K562 (cell line): ENCODE results near the gene ICA1. TPM values are rescaled to one million over a fixed set of nuclear protein-coding genes. Genes with fewer than 3 reads are reported as not detected.

ENCODE experiments used
- ATAC-seq: fragments of 200-7000 bp; cut with Tn5 transposase; 3 replicates; pipeline ENCODE4 v1.9.1; 2020; ENCODE audit warnings: moderate library complexity
- BruUV-seq: library from RNA; stranded (reverse); fragments of 400-500 nt; replicated peaks from 2 replicates; lab custom pipeline; 2021; lab: Mats Ljungman, UMichigan
- CTCF ChIA-PET: fragments of 300-600 bp; formaldehyde crosslinking; extraction: SDS; loops from one replicate; lab custom pipeline; 2021; ENCODE audit warnings: low intra/inter-chr PET ratio; lab: Yijun Ruan, JAX
- POLR2A ChIA-PET: fragments of 300-600, 350-650 bp; sonication (Branson Sonifier 250); formaldehyde crosslinking; extraction: SDS; loops from one replicate; lab custom pipeline; 2021; ENCODE audit warnings: antibody characterized with exemption, inconsistent platforms; lab: Yijun Ruan, JAX
- DNase-seq, 4 experiments: peaks; one replicate each; pipeline versions ENCODE4 v3.0.0 to v3.0.0-alpha.2; 2011 to 2018; ENCODE audit warnings: low spot score in 3 of 4, mixed read lengths in 3 of 4; ENCODE audit errors: extremely low read depth in 1 of 4
- FAIRE-seq: peaks from 2 replicates; lab custom pipeline; 2011; peaks lifted over from hg19 to GRCh38; lab: Jason Lieb, UNC
- H2AFZ ChIP-seq: 2 replicates; pipeline ENCODE4 v1.6.0; 2011; ENCODE audit warnings: low read depth, low read length, control low read depth, inconsistent platforms
- H3K27ac ChIP-seq: fragments of 200-600 bp; 3 replicates; pipeline ENCODE4 v1.8.0; 2011; ENCODE audit warnings: low read depth, mild to moderate bottlenecking, control low read depth, inconsistent platforms, low read length, moderate library complexity, mixed read lengths; ENCODE audit errors: extremely low read depth
- H3K27me3 ChIP-seq, 2 experiments: fragments of 300-600 bp in 1 of 2; 2 replicates in 1 of 2; 3 replicates in 1 of 2; pipeline versions ENCODE4 v1.6.0 to v1.8.0; 2011; ENCODE audit warnings: inconsistent platforms in 2 of 2, low read length in 2 of 2, mild to moderate bottlenecking in 1 of 2, mixed read lengths in 1 of 2, moderate library complexity in 1 of 2; ENCODE audit not compliant: control insufficient read depth in 2 of 2, insufficient read depth in 2 of 2
- H3K36me3 ChIP-seq: fragments of 300-600 bp; 3 replicates; pipeline ENCODE4 v1.8.0; 2011; ENCODE audit warnings: mild to moderate bottlenecking, low read length, inconsistent platforms; ENCODE audit not compliant: control insufficient read depth, insufficient read depth
- H3K4me1 ChIP-seq, 2 experiments: fragments of 200-600 bp in 1 of 2; replicated peaks in 1 of 2; 2 replicates in 1 of 2; 3 replicates in 1 of 2; pipeline versions ENCODE4 v1.5.1 to v1.8.0; 2011; ENCODE audit warnings: inconsistent platforms in 2 of 2, low read length in 2 of 2, mild to moderate bottlenecking in 1 of 2, mixed read lengths in 1 of 2, moderate library complexity in 1 of 2; ENCODE audit not compliant: control insufficient read depth in 2 of 2, insufficient read depth in 2 of 2
- H3K4me2 ChIP-seq: 2 replicates; pipeline ENCODE4 v1.6.1; 2011; ENCODE audit warnings: low read length, control low read depth, inconsistent platforms, mixed read lengths; ENCODE audit not compliant: insufficient read depth
- H3K4me3 ChIP-seq: fragments of 200-600 bp; sonication (generic), shearing (Covaris generic); 2 replicates; pipeline ENCODE4 v1.5.1; 2016; ENCODE audit warnings: control low read depth, inconsistent platforms
- H3K79me2 ChIP-seq: fragments of 200-600 bp; 3 replicates; pipeline ENCODE4 v1.8.0; 2011; ENCODE audit warnings: low read length, inconsistent platforms; ENCODE audit not compliant: control insufficient read depth, insufficient read depth
- H3K9ac ChIP-seq, 2 experiments: 2 replicates each; pipeline versions ENCODE4 v1.6.0 to v1.6.1; 2011; ENCODE audit warnings: low read depth in 2 of 2, low read length in 2 of 2, control low read depth in 1 of 2, inconsistent platforms in 1 of 2, mild to moderate bottlenecking in 1 of 2, mixed read lengths in 1 of 2; ENCODE audit not compliant: insufficient read depth in 1 of 2
- H3K9me1 ChIP-seq: one replicate; pipeline ENCODE4 v1.6.0; 2011; ENCODE audit warnings: inconsistent platforms, mild to moderate bottlenecking, low read length, moderate library complexity; ENCODE audit not compliant: control insufficient read depth, insufficient read depth
- H3K9me3 ChIP-seq: replicated peaks from 2 replicates; pipeline ENCODE4 v1.5.1; 2011; ENCODE audit warnings: low read depth, low read length, inconsistent platforms; ENCODE audit not compliant: control insufficient read depth, insufficient read depth
- H4K20me1 ChIP-seq: replicated peaks from 2 replicates; pipeline ENCODE4 v1.6.1; 2011; ENCODE audit warnings: low read length, inconsistent platforms, mixed read lengths; ENCODE audit not compliant: control insufficient read depth, insufficient read depth
- ARID1B ChIP-seq: fragments of 450-650 bp; IDR thresholded peaks from 2 replicates; pipeline ENCODE4 v1.6.1; 2016; ENCODE audit warnings: antibody characterized with exemption, mild to moderate bottlenecking, inconsistent platforms
- CEBPB ChIP-seq: fragments of 450-650 bp; IDR thresholded peaks from 2 replicates; pipeline ENCODE4 v1.6.1; 2016; ENCODE audit warnings: missing genetic modification characterization, missing compliant biosample characterization
- CEBPG ChIP-seq, 3 experiments: fragments of 200-800 bp in 1 of 3; sonication (Bioruptor generic) in 1 of 3; sonication (generic) in 1 of 3; formaldehyde crosslinking in 1 of 3; IDR thresholded peaks in 2 of 3; conservative IDR thresholded peaks in 1 of 3; 2 replicates each; pipeline versions ENCODE4 v1.6.1 to v1.8.0; 2016 to 2022; ENCODE audit warnings: missing compliant biosample characterization in 2 of 3, missing genetic modification characterization in 2 of 3, mild to moderate bottlenecking in 1 of 3, missing genetic modification reagents in 1 of 3
- COPS2 ChIP-seq: fragments of 450-650 bp; conservative IDR thresholded peaks from 2 replicates; pipeline ENCODE4 v1.6.1; 2016; ENCODE audit warnings: mild to moderate bottlenecking, moderate library complexity
- ETV6 ChIP-seq, 3 experiments: fragments of 150-350 bp in 1 of 3; sonication (generic) in 1 of 3; formaldehyde crosslinking in 1 of 3; IDR thresholded peaks; 2 replicates each; pipeline versions ENCODE4 v1.6.1 to v1.8.0; 2014 to 2022; ENCODE audit warnings: borderline replicate concordance in 2 of 3, low read depth in 2 of 3, antibody characterized with exemption in 1 of 3, low read length in 1 of 3, mild to moderate bottlenecking in 1 of 3, missing genetic modification reagents in 1 of 3
- NFE2L1 ChIP-seq: fragments of 450-650 bp; IDR thresholded peaks from 2 replicates; pipeline ENCODE4 v1.6.1; 2016; ENCODE audit warnings: missing genetic modification characterization, low read depth, mild to moderate bottlenecking, missing compliant biosample characterization, moderate library complexity, borderline replicate concordance
- SIRT6 ChIP-seq: IDR thresholded peaks from one replicate; pipeline ENCODE4 v1.6.1; 2012; ENCODE audit warnings: low read depth, mild to moderate bottlenecking, control low read depth, inconsistent platforms, low read length, moderate library complexity
- SMAD4 ChIP-seq: fragments of 250-450 bp; sonication (Bioruptor Pico); conservative IDR thresholded peaks from 2 replicates; pipeline ENCODE4 v1.8.0; 2021; ENCODE audit warnings: inconsistent platforms, mild to moderate bottlenecking, moderate library complexity
- TCF7 ChIP-seq: sonication (generic); IDR thresholded peaks from 2 replicates; pipeline ENCODE4 v1.6.1; 2016; ENCODE audit warnings: antibody characterized with exemption, borderline replicate concordance
- ZNF224 ChIP-seq: sonication (generic); formaldehyde crosslinking; IDR thresholded peaks from 2 replicates; pipeline ENCODE4 v1.8.0; 2022; ENCODE audit warnings: mild to moderate bottlenecking, missing genetic modification reagents
- ZNF695 ChIP-seq: fragments of 450-650 bp; formaldehyde crosslinking; IDR thresholded peaks from 2 replicates; pipeline ENCODE4 v1.4.0; 2020; ENCODE audit warnings: mild to moderate bottlenecking, moderate library complexity
- ZNF778 ChIP-seq: fragments of 450-650 bp; formaldehyde crosslinking; IDR thresholded peaks from 2 replicates; pipeline ENCODE4 v1.4.0; 2020; ENCODE audit warnings: mild to moderate bottlenecking, moderate library complexity
- WGBS: fragments of 100-300 bp; shearing (Covaris generic); methylation state at CpG from one replicate; pipeline ENCODE4 v1.1.6; 2016; ENCODE audit warnings: low coverage, mixed read lengths; ENCODE audit not compliant: insufficient coverage; ENCODE audit errors: missing lambda C conversion rate; 5-methylcytosine and 5-hydroxymethylcytosine counted together
- in situ Hi-C: fragments of 300-500 bp; cut with MboI; formaldehyde crosslinking; loops from 4 replicates; pipeline ENCODE4 v1.15.0; 2018; ENCODE audit warnings: inconsistent platforms, mixed read lengths
- intact Hi-C: fragments of 100-400 bp; cut with micrococcal nuclease; formaldehyde crosslinking; loops from 2 replicates; pipeline ENCODE4 v1.14.2; 2022
- polyA plus RNA-seq, 8 experiments: library from polyadenylated mRNA; depleted of rRNA in 4 of 8; stranded (reverse) in 5 of 8; unstranded in 3 of 8; fragments of >200 nt; fragmentation: Nextera tagmentation in 2 of 8; fragmentation: Illumina TruSeq in 1 of 8; extraction: Ambion mirVana in 2 of 8; extraction: Trizol in 1 of 8; gene quantifications; 2 replicates each; pipeline versions ENCODE4 v1.2.1 to v1.2.3, GENCODE V29; 2011 to 2014; ENCODE audit warnings: inconsistent platforms in 1 of 8, missing spikeins in 1 of 8
- total RNA-seq, 7 experiments: library from RNA; depleted of rRNA in 6 of 7; stranded (reverse); fragments of >200 nt in 6 of 7; fragmentation: Illumina TruSeq in 2 of 7; extraction: Trizol in 2 of 7; gene quantifications; 2 replicates each; pipeline versions ENCODE4 v1.2.1 to v1.2.3, GENCODE V29; 2011 to 2021; ENCODE audit warnings: low replicate concordance in 1 of 7
- TF ChIP-seq, protein P1 (sequence below), 2 experiments: fragments of 200-800 bp in 1 of 2; sonication (Bioruptor generic) in 1 of 2; sonication (generic) in 1 of 2; formaldehyde crosslinking in 1 of 2; IDR thresholded peaks in 1 of 2; conservative IDR thresholded peaks in 1 of 2; 2 replicates each; pipeline versions ENCODE4 v1.5.0 to v1.6.1; 2016 to 2020; ENCODE audit warnings: missing compliant biosample characterization in 1 of 2, missing genetic modification characterization in 1 of 2, missing genetic modification reagents in 1 of 2
- TF ChIP-seq, protein P2 (sequence below): fragments of 250-450 bp; sonication (Bioruptor Pico); IDR thresholded peaks from 2 replicates; pipeline ENCODE4 v1.5.0; 2021

ICA1 gene
- total and polyA plus RNA-seq, 9 of the 15 experiments (the other 6 are each of a cell fraction or from before 2014, with no cell fraction given): 7.1 to 22.3 (median 16.4) TPM

DNA sequence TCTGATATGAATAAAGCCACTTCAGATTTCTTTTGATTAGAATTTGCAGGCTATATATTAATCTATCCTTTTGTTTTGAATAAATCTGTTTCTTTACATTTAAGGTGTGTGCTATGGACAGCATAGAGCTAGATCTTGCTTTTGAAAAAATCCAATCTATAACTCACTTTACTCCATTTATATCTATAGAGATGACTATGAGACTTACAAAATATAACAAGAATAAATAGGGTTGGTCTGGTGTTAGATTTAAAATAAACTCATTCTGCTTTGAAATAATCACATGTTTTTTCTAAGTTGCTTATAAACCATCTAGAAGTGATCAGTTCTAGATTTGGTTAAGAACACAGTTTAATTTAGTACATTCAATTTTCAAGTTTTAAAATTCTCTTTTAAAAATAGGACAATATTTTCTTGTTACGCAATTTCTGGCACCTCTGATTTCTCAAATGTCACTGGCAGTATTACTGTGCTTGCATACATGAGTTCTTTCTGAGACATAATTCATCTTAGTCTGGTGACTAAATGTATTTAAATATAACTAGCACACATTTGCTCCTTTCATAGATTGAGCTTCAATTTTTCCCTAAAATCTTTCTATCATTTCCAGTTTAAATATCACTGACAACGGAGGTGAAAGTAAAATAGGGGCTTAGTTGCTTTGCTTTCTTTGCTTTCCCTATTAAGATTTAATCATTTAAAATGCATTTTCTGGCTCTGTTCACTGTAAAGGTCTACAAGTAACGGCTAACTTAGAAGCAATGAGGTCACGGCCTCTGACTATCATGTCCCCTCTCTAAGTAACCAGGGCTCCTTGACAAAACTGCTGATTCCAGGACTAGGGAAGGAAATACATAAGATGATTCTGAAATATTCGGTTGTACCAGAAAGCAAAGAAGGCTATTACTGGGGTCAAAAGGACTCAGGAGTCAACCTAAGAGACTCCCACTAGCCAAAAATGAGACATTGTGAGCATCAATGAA is 89.3 kb downstream of the ICA1 start:
- no peak overlapping the region for H3K4me2 ChIP-seq
- H4K20me1 ChIP-seq: no peaks in the 10 kb centered on the region
- no peaks in the 10 kb centered on the region for H3K36me3 ChIP-seq
- no peak for ATAC-seq
- no TSS peak for BruUV-seq
- no peak overlapping the region for H3K4me3 ChIP-seq
- peaks cover 0 to 17% of the 10 kb centered on the region in 2 experiments; a peak in 4 of 5 replicates for H3K4me1 ChIP-seq
- H3K9me3 ChIP-seq: no peaks in the 10 kb centered on the region
- H3K9me1 ChIP-seq: no peaks in the 10 kb centered on the region
- CTCF ChIA-PET: no interaction called here
- no peaks in the 10 kb centered on the region for H3K79me2 ChIP-seq
- H3K9ac ChIP-seq: no peak overlapping the region
- TF ChIP-seq CEBPG (CRISPR knock-in tag; IDR thresholded peaks at IDR 0.05) (no peak), CEBPG (tag; conservative IDR thresholded peaks at IDR 0.05 in 1 of 2, IDR thresholded peaks at IDR 0.05 in 1 of 2) (peak in 1 of 2 experiments; percentile 81; a peak in 3 of 4 replicates), COPS2 (no peak), SMAD4 (no peak), ARID1B (no peak), TCF7 (no peak), ETV6 (IDR thresholded peaks at IDR 0.05; ENCODE audit: borderline replicate concordance in 1 of 2, low read depth in 2 of 2, low read length in 1 of 2) (no peak), ETV6 (CRISPR knock-in tag; IDR thresholded peaks at IDR 0.05; ENCODE audit: borderline replicate concordance) (no peak), CEBPB (peak; percentile 73), ZNF695 (CRISPR knock-in tag) (no peak), NFE2L1 (tag) (no peak), ZNF778 (CRISPR knock-in tag) (no peak), SIRT6 (no peak), ZNF224 (CRISPR knock-in tag) (no peak)
- TF ChIP-seq, protein P1, sequence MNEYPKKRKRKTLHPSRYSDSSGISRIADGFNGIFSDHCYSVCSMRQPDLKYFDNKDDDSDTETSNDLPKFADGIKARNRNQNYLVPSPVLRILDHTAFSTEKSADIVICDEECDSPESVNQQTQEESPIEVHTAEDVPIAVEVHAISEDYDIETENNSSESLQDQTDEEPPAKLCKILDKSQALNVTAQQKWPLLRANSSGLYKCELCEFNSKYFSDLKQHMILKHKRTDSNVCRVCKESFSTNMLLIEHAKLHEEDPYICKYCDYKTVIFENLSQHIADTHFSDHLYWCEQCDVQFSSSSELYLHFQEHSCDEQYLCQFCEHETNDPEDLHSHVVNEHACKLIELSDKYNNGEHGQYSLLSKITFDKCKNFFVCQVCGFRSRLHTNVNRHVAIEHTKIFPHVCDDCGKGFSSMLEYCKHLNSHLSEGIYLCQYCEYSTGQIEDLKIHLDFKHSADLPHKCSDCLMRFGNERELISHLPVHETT (CRISPR knock-in tag; conservative IDR thresholded peaks at IDR 0.05 in 1 of 2, IDR thresholded peaks at IDR 0.05 in 1 of 2): no peak
- TF ChIP-seq, protein P2, sequence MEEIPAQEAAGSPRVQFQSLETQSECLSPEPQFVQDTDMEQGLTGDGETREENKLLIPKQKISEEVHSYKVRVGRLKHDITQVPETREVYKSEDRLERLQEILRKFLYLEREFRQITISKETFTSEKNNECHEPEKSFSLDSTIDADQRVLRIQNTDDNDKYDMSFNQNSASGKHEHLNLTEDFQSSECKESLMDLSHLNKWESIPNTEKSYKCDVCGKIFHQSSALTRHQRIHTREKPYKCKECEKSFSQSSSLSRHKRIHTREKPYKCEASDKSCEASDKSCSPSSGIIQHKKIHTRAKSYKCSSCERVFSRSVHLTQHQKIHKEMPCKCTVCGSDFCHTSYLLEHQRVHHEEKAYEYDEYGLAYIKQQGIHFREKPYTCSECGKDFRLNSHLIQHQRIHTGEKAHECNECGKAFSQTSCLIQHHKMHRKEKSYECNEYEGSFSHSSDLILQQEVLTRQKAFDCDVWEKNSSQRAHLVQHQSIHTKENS (CRISPR knock-in tag): no peak
- no peak for FAIRE-seq
- 55% methylated on average over 5 of the region's 5 CpGs for WGBS
- no peak overlapping the region for H2AFZ ChIP-seq
- no peaks in the 10 kb centered on the region for H3K27me3 ChIP-seq
- H3K27ac ChIP-seq: no peak overlapping the region
- no peak for DNase-seq
- intact Hi-C loops (no loop called here), in situ Hi-C loops (no loop called here)
- POLR2A ChIA-PET: no interaction called here
